Stomach (tissue), 9 donors: ENCODE results near the gene RPTOR. TPM values are rescaled to one million over a fixed set of nuclear protein-coding genes. Genes with fewer than 3 reads are reported as not detected.

ENCODE experiments used
- DNase-seq, 2 donors: peaks; one replicate each; pipeline versions ENCODE4 v3.0.0 to v3.0.0-alpha.2; 2013 to 2019
- H3K27ac ChIP-seq, 5 donors: fragments of 200-600 bp in 4 of 5; sonication (generic) in 4 of 5; one replicate each; pipeline ENCODE4 v1.5.1; 2013 to 2019; ENCODE audit warnings: mild to moderate bottlenecking in 1 of 5, moderate library complexity in 1 of 5
- H3K27me3 ChIP-seq, 3 donors: fragments of 200-600 bp; sonication (generic); one replicate each; pipeline ENCODE4 v1.5.1; 2017 to 2019; ENCODE audit warnings: mixed run types in 1 of 3
- H3K36me3 ChIP-seq, 4 donors: fragments of 200-600 bp; sonication (generic); 1 replicate in 3 of 4; 2 replicates in 1 of 4; pipeline ENCODE4 v1.5.1; 2016 to 2019
- H3K4me1 ChIP-seq, 4 donors: fragments of 200-600 bp; sonication (generic); one replicate each; pipeline ENCODE4 v1.5.1; 2016 to 2019
- H3K4me3 ChIP-seq, 4 donors: fragments of 200-600 bp; sonication (generic) in 3 of 4; one replicate each; pipeline ENCODE4 v1.5.1; 2016 to 2019; ENCODE audit warnings: mild to moderate bottlenecking in 1 of 4
- H3K9me3 ChIP-seq, 4 donors: fragments of 200-600 bp; sonication (generic); one replicate each; pipeline ENCODE4 v1.5.1; 2016 to 2019
- CTCF ChIP-seq, 7 experiments: fragments of 450-650 bp in 4 of 7; fragments of 200-600 bp in 3 of 7; sonication (generic) in 3 of 7; IDR thresholded peaks; one replicate each; pipeline ENCODE4 v1.5.1; 2016 to 2019; ENCODE audit warnings: antibody characterized with exemption in 7 of 7, control low read depth in 2 of 7, mild to moderate bottlenecking in 1 of 7
- EP300 ChIP-seq: sonication (generic); formaldehyde crosslinking; IDR thresholded peaks from one replicate; pipeline ENCODE4 v1.6.1; 2017; ENCODE audit warnings: antibody characterized with exemption
- POLR2A ChIP-seq, 4 donors: fragments of 450-650 bp; IDR thresholded peaks; one replicate each; pipeline ENCODE4 v1.6.1; 2016; ENCODE audit warnings: antibody characterized with exemption in 4 of 4, control low read depth in 2 of 4, mild to moderate bottlenecking in 1 of 4, moderate library complexity in 1 of 4
- POLR2AphosphoS5 ChIP-seq, 3 donors: sonication (generic); formaldehyde crosslinking; IDR thresholded peaks; one replicate each; pipeline ENCODE4 v1.6.1; 2016; ENCODE audit warnings: antibody characterized with exemption in 3 of 3
- WGBS, 5 donors: extraction: QIAGEN DNeasy Blood & Tissue Kit in 3 of 5; methylation state at CpG; one replicate each; pipeline versions ENCODE4 v1.1.5 to v1.1.7; 2013 to 2018; 5-methylcytosine and 5-hydroxymethylcytosine counted together
- intact Hi-C: fragments of 100-400 bp; cut with DNase I; formaldehyde crosslinking; loops from one replicate; pipeline ENCODE4 v1.15.1; 2023; ENCODE audit warnings: low total_unique reads
- polyA plus RNA-seq, 3 donors: library from polyadenylated mRNA; stranded (reverse); fragments of 200-250 nt; gene quantifications; one replicate each; pipeline ENCODE4 v1.2.3, GENCODE V29; 2013
- total RNA-seq, 5 donors: library from RNA; depleted of rRNA; stranded (reverse); fragments of >200 nt; gene quantifications; one replicate each; pipeline versions ENCODE4 v1.1.0 to v1.2.3, GENCODE V29; 2014 to 2016
- donor health status: healthy with polysubstance abuse.
- donor health status: Bipolar disorder and iron deficiency.
- donor health status: healthy.

Gene RPTOR
- total and polyA plus RNA-seq, 8 donors, result 3.8 to 103 (median 19.3) TPM

- H3K4me3 ChIP-seq, result no peak overlapping the region
- peaks cover 0 to 4% (median 0%) of the 10 kb centered on the region in 3 donors for H3K27me3 ChIP-seq
- H3K4me1 ChIP-seq, result peaks cover 14 to 45% (median 31%) of the 10 kb centered on the region in 4 donors
- H3K27ac ChIP-seq, result peak overlapping the region in 1 of 5 donors; percentile 18
- H3K36me3 ChIP-seq, result peaks cover 0 to 54% (median 50%) of the 10 kb centered on the region in 4 donors
- DNase-seq, result no peak
- no peaks in the 10 kb centered on the region for H3K9me3 ChIP-seq
- 90 to 93% (median 91%) methylated on average over 32 to 49 of the region's 49 CpGs for WGBS, 5 donors
- intact Hi-C loops, result no loop called here
- TF ChIP-seq EP300, result no peak
- TF ChIP-seq POLR2A (IDR thresholded peaks at IDR 0.05), result no peak
- no peak for TF ChIP-seq CTCF (IDR thresholded peaks at IDR 0.05)
- TF ChIP-seq POLR2AphosphoS5 (IDR thresholded peaks at IDR 0.05), result no peak
Observed at GRCh38 chr17:80963812-80964543, 419.3 kb downstream of the RPTOR start.

GRCh38 chr17:80964544-80964856, 419.9 kb downstream of the RPTOR start:
- no peaks in the 10 kb centered on the region for H3K9me3 ChIP-seq
- H3K36me3 ChIP-seq, result peaks cover 0 to 54% (median 50%) of the 10 kb centered on the region in 4 donors
- 85 to 95% (median 89%) methylated on average over 6 to 14 of the region's 14 CpGs for WGBS, 5 donors
- TF ChIP-seq POLR2AphosphoS5 (IDR thresholded peaks at IDR 0.05), result no peak
- no peak for DNase-seq
- H3K4me1 ChIP-seq, result peaks cover 15 to 45% (median 31%) of the 10 kb centered on the region in 4 donors
- H3K27ac ChIP-seq, result peak overlapping the region in 1 of 5 donors; percentile 18
- H3K27me3 ChIP-seq, result peaks cover 0 to 9% (median 0%) of the 10 kb centered on the region in 3 donors
- H3K4me3 ChIP-seq, result no peak overlapping the region
- intact Hi-C loops, result no loop called here

- Histone ChIP-seq H3K27me3 (peaks cover 0 to 15% (median 5%) of the 10 kb centered on the region in 3 donors), H3K27ac (no peak overlapping the region), H3K9me3 (no peaks in the 10 kb centered on the region), H3K36me3 (peaks cover 0 to 54% (median 50%) of the 10 kb centered on the region in 4 donors), H3K4me3 (no peak overlapping the region), H3K4me1 (peaks cover 12 to 46% (median 32%) of the 10 kb centered on the region in 4 donors)
- DNase-seq, result no peak
- intact Hi-C loops, result no loop called here
- TF ChIP-seq EP300, result no peak
- no peak for TF ChIP-seq POLR2A (IDR thresholded peaks at IDR 0.05)
- no peak for TF ChIP-seq CTCF (IDR thresholded peaks at IDR 0.05)
- TF ChIP-seq POLR2AphosphoS5 (IDR thresholded peaks at IDR 0.05), result no peak
- WGBS, 5 donors, result 83 to 93% (median 92%) methylated on average over 14 to 36 of the region's 36 CpGs
Observed at GRCh38 chr17:80964859-80965580, 420.4 kb downstream of the RPTOR start.

GRCh38 chr17:80965606-80966005, 421.0 kb downstream of the RPTOR start:
- TF ChIP-seq EP300 (no peak), POLR2A (IDR thresholded peaks at IDR 0.05) (no peak)
- Histone ChIP-seq H3K27ac (no peak overlapping the region), H3K4me1 (peaks cover 14 to 46% (median 34%) of the 10 kb centered on the region in 4 donors), H3K4me3 (no peak overlapping the region), H3K9me3 (no peaks in the 10 kb centered on the region), H3K27me3 (peaks cover 0 to 21% (median 10%) of the 10 kb centered on the region in 3 donors), H3K36me3 (peaks cover 0 to 51% (median 48%) of the 10 kb centered on the region in 4 donors)
- intact Hi-C loops, result no loop called here
- DNase-seq, result no peak
- WGBS, 5 donors, result 88 to 94% (median 92%) methylated on average over 17 to 21 of the region's 21 CpGs

- H3K27ac ChIP-seq, result peak overlapping the region in 1 of 5 donors; percentile 22
- intact Hi-C loops, result no loop called here
- no peak for DNase-seq
Observed at GRCh38 chr17:80967404-80967872, 422.8 kb downstream of the RPTOR start.

More at GRCh38 chr17:80967404-80967872, 422.8 kb downstream of the RPTOR start:
- WGBS, 5 donors, result 58 to 75% (median 68%) methylated on average over 10 to 19 of the region's 19 CpGs
- no peaks in the 10 kb centered on the region for H3K9me3 ChIP-seq
- TF ChIP-seq EP300 (no peak), POLR2A (IDR thresholded peaks at IDR 0.05) (no peak), CTCF (IDR thresholded peaks at IDR 0.05) (no peak), POLR2AphosphoS5 (IDR thresholded peaks at IDR 0.05) (no peak)
- H3K27me3 ChIP-seq, result peaks cover 0 to 39% (median 27%) of the 10 kb centered on the region in 3 donors
- H3K4me1 ChIP-seq, result peaks cover 17 to 36% (median 28%) of the 10 kb centered on the region in 4 donors
- H3K36me3 ChIP-seq, result peaks cover 0 to 39% (median 33%) of the 10 kb centered on the region in 4 donors
- H3K4me3 ChIP-seq, result no peak overlapping the region
